ENCODE measurements around the gene TESK2.
"Not testable (repeated sequence)": the region's sequence is repeated elsewhere in the genome, so short reads cannot be mapped to it uniquely, and the experiment has no call there.

TESK2 gene

GRCh38 chr1:45473302-45473701, 17.7 kb downstream of the TESK2 start:
- no peak for DNase-seq (ENCODE audit: low spot score)

GRCh38 chr1:45470306-45470798, 20.6 kb downstream of the TESK2 start:
- DNase-seq (ENCODE audit: low spot score) = no peak

GRCh38 chr1:45467353-45467752, 23.6 kb downstream of the TESK2 start:
- not testable (repeated sequence) for DNase-seq (ENCODE audit: low spot score)

- DNase-seq (ENCODE audit: low spot score) = no peak
These were observed 25.7 kb downstream of the TESK2 start for GRCh38 chr1:45465277-45465676.

- no peak for DNase-seq (ENCODE audit: low spot score)
These were observed 32.1 kb downstream of the TESK2 start for GRCh38 chr1:45458894-45459293.

GRCh38 chr1:45456531-45456930, 34.4 kb downstream of the TESK2 start:
- no peak for DNase-seq (ENCODE audit: low spot score)

GRCh38 chr1:45455162-45455561, 35.8 kb downstream of the TESK2 start:
- DNase-seq (ENCODE audit: low spot score) = no peak

- DNase-seq (ENCODE audit: low spot score) = no peak
These were observed 36.5 kb downstream of the TESK2 start for GRCh38 chr1:45454464-45454863.

GRCh38 chr1:45452503-45452902, 38.5 kb downstream of the TESK2 start:
- no peak for DNase-seq (ENCODE audit: low spot score)

GRCh38 chr1:45448357-45448756, 42.6 kb downstream of the TESK2 start:
- DNase-seq (ENCODE audit: low spot score) = no peak

GRCh38 chr1:45446950-45447672, 43.9 kb downstream of the TESK2 start:
- no peak for DNase-seq (ENCODE audit: low spot score)

- no peak for DNase-seq (ENCODE audit: low spot score)
These were observed 44.4 kb downstream of the TESK2 start for GRCh38 chr1:45446530-45446929.

GRCh38 chr1:45444609-45445131, 46.3 kb downstream of the TESK2 start:
- DNase-seq (ENCODE audit: low spot score) = no peak

- DNase-seq (ENCODE audit: low spot score) = no peak
These were observed 47.1 kb downstream of the TESK2 start for GRCh38 chr1:45443580-45444446.

GRCh38 chr1:45442272-45442671, 48.7 kb downstream of the TESK2 start:
- DNase-seq (ENCODE audit: low spot score) = peak; percentile 23

- no peak for DNase-seq (ENCODE audit: low spot score)
These were observed 53.6 kb downstream of the TESK2 start for GRCh38 chr1:45437323-45437722.

- no peak for DNase-seq (ENCODE audit: low spot score)
These were observed 60.5 kb downstream of the TESK2 start for GRCh38 chr1:45430490-45430889.

GRCh38 chr1:45429561-45430159, 61.3 kb downstream of the TESK2 start:
- no peak for DNase-seq (ENCODE audit: low spot score)

- DNase-seq (ENCODE audit: low spot score) = no peak
These were observed 66.9 kb downstream of the TESK2 start for GRCh38 chr1:45423906-45424678.

GRCh38 chr1:45421935-45422334, 69.0 kb downstream of the TESK2 start:
- DNase-seq (ENCODE audit: low spot score) = no peak

- DNase-seq (ENCODE audit: low spot score) = no peak
These were observed 76.2 kb downstream of the TESK2 start for GRCh38 chr1:45414746-45415145.

- DNase-seq (ENCODE audit: low spot score) = no peak
These were observed 78.1 kb downstream of the TESK2 start for GRCh38 chr1:45412899-45413298.
